ENCODE data around the gene ITSN2. TPM values are rescaled to one million over a fixed set of nuclear protein-coding genes. Genes with fewer than 3 reads are reported as not detected.

ITSN2 gene
- total RNA-seq, 1 experiment from 2014 or later, result 21.9 TPM

DNA sequence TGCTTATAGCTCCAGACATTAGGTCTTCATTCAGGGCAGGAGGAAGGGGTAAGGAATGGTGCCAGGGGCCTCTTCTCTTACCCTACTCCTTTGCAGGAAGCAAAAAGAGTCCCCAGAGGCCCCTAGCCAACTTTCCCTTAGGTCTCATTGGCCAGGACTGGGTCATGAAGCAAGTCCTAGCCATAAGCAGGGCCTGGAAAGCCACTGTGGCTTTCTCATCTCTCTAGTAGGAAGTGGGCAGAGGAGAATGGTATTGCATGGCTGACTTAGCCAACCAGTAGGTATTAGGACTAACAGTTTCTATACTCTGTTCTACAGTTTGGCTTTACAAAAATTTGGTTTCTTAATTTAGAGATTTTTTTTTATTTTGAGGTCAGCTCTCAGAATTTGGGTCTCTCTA, 180.7 kb downstream of the ITSN2 start:
- CTCF ChIA-PET, result no interaction called here
- H3K9me3 ChIP-seq (ENCODE audit: low read length), result no peaks in the 10 kb centered on the region
- POLR2A ChIA-PET (ENCODE audit: unreplicated experiment), result no interaction called here

DNA sequence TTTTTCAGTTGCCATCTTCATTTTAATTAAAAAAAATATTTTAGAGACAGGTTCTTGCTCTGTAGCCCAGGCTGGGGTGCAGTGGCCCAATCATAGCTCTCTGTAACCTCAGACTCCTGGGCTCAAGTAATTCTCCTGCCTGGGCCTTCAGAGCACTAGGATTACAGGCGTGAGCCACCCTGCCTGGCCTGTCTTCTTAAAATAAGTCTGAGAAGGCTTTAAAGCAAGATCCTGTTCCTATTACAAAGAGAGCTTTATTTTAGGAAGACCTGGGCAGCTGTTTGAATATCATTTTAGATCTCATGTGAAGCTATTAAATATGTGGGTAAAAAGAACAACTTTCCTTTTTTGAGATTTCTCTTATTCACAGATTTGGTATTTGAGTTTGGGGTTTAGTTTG, 184.0 kb downstream of the ITSN2 start:
- no peak overlapping the region for H3K4me2 ChIP-seq (ENCODE audit: low read length)
- BruUV-seq (replicated peaks), result no TSS peak
- no peaks in the 10 kb centered on the region for H3K36me3 ChIP-seq (ENCODE audit: low read depth, low read length)
- no peaks in the 10 kb centered on the region for H3K9me3 ChIP-seq (ENCODE audit: low read length)
- ChIA-PET POLR2A (ENCODE audit: unreplicated experiment) (no interaction called here), CTCF (interaction anchor here (0.8 kb wide), 1 partner anchor 88 kb away, joined by 3 read pairs; no protein-coding TSS in a partner anchor)
- H3K27ac ChIP-seq (ENCODE audit: low read length), result no peak overlapping the region
- H3K27me3 ChIP-seq (ENCODE audit: low read length), result no peaks in the 10 kb centered on the region
- H3F3A ChIP-seq (ENCODE audit: low read length, unreplicated experiment), result no peaks in the 10 kb centered on the region
- TF ChIP-seq EZH2phosphoT487 (IDR thresholded peaks at IDR 0.05; ENCODE audit: borderline replicate concordance, low read length), result no peak
- no peaks in the 10 kb centered on the region for H3K9me2 ChIP-seq (replicated peaks; ENCODE audit: low read length)
- H3K79me2 ChIP-seq (ENCODE audit: low read length), result no peaks in the 10 kb centered on the region
- ATAC-seq, result no peak
- no peak overlapping the region for H2AFZ ChIP-seq (ENCODE audit: low read length)
- DNase-seq, result no peak
- H4K20me1 ChIP-seq (ENCODE audit: low read length), result no peaks in the 10 kb centered on the region
- H3K4me3 ChIP-seq (ENCODE audit: low read length), result no peak overlapping the region
- intact Hi-C loops (cut with micrococcal nuclease), result no loop called here
- H3K4me1 ChIP-seq (ENCODE audit: insufficient read depth, low read length), result no peaks in the 10 kb centered on the region
- no peak overlapping the region for H3K9ac ChIP-seq (ENCODE audit: low read length)

More for the DNA sequence above, 180.7 kb downstream of the ITSN2 start:
- no peaks in the 10 kb centered on the region for H3K9me2 ChIP-seq (replicated peaks; ENCODE audit: low read length)
- no peaks in the 10 kb centered on the region for H4K20me1 ChIP-seq (ENCODE audit: low read length)
- no peaks in the 10 kb centered on the region for H3K27me3 ChIP-seq (ENCODE audit: low read length)
- no peak overlapping the region for H3K4me2 ChIP-seq (ENCODE audit: low read length)
- no peaks in the 10 kb centered on the region for H3K36me3 ChIP-seq (ENCODE audit: low read depth, low read length)
- no peaks in the 10 kb centered on the region for H3K79me2 ChIP-seq (ENCODE audit: low read length)
- DNase-seq (no peak), ATAC-seq (no peak)
- no peaks in the 10 kb centered on the region for H3K4me1 ChIP-seq (ENCODE audit: insufficient read depth, low read length)
- no peak overlapping the region for H3K9ac ChIP-seq (ENCODE audit: low read length)
- no peak overlapping the region for H3K27ac ChIP-seq (ENCODE audit: low read length)
- no peak overlapping the region for H2AFZ ChIP-seq (ENCODE audit: low read length)
- intact Hi-C loops (cut with micrococcal nuclease), result no loop called here
- no peaks in the 10 kb centered on the region for H3F3A ChIP-seq (ENCODE audit: low read length, unreplicated experiment)
- no TSS peak for BruUV-seq (replicated peaks)
- no peak for TF ChIP-seq EZH2 (IDR thresholded peaks at IDR 0.05; ENCODE audit: low read length, unreplicated experiment)
- TF ChIP-seq, protein P1, sequence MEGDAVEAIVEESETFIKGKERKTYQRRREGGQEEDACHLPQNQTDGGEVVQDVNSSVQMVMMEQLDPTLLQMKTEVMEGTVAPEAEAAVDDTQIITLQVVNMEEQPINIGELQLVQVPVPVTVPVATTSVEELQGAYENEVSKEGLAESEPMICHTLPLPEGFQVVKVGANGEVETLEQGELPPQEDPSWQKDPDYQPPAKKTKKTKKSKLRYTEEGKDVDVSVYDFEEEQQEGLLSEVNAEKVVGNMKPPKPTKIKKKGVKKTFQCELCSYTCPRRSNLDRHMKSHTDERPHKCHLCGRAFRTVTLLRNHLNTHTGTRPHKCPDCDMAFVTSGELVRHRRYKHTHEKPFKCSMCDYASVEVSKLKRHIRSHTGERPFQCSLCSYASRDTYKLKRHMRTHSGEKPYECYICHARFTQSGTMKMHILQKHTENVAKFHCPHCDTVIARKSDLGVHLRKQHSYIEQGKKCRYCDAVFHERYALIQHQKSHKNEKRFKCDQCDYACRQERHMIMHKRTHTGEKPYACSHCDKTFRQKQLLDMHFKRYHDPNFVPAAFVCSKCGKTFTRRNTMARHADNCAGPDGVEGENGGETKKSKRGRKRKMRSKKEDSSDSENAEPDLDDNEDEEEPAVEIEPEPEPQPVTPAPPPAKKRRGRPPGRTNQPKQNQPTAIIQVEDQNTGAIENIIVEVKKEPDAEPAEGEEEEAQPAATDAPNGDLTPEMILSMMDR (conservative IDR thresholded peaks at IDR 0.05; ENCODE audit: low read depth, low read length), result no peak
- TF ChIP-seq EZH2phosphoT487 (IDR thresholded peaks at IDR 0.05; ENCODE audit: borderline replicate concordance, low read length), result no peak
- no peak overlapping the region for H3K4me3 ChIP-seq (ENCODE audit: low read length)

DNA sequence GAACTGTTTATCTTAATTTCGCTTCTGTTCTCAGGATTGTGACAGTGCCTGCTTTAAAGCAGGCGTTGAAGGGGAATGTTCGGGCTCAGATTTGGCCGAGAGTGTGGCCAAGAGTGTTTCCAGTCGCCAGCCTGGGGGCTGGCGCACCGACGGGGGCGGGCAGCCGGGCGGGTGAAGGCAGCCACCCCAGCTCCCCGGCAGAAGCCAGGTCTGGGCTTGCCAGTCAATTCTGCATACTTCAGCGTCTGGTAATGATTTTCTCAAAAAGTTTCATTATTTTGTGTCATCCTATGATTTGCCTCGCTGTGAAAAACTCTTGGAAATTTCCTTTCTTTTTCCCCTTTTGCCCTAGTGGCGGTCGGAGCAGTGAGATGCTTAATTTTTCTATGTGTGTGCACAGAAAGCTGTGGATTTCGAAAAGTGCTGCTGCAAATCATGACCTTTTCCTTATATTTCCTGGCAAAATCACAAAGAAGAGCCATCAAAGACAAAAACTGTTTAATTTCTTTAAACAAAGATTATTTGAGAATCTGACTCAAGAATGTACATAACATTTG, 184.6 kb downstream of the ITSN2 start:
- no peak overlapping the region for H2AFZ ChIP-seq (ENCODE audit: low read length)
- no peaks in the 10 kb centered on the region for H3K9me3 ChIP-seq (ENCODE audit: low read length)
- POLR2A ChIA-PET (ENCODE audit: unreplicated experiment), result no interaction called here
- CTCF ChIA-PET, result no interaction called here
- no peak overlapping the region for H3K4me3 ChIP-seq (ENCODE audit: low read length)
- H3K79me2 ChIP-seq (ENCODE audit: low read length), result no peaks in the 10 kb centered on the region
- no TSS peak for BruUV-seq (replicated peaks)
- no peak overlapping the region for H3K27ac ChIP-seq (ENCODE audit: low read length)
- DNase-seq, result no peak
- intact Hi-C loops (cut with micrococcal nuclease), result no loop called here
- ATAC-seq, result no peak
- no peak overlapping the region for H3K9ac ChIP-seq (ENCODE audit: low read length)
- H3K4me1 ChIP-seq (ENCODE audit: insufficient read depth, low read length), result no peaks in the 10 kb centered on the region
- no peaks in the 10 kb centered on the region for H3K36me3 ChIP-seq (ENCODE audit: low read depth, low read length)
- no peak overlapping the region for H3K4me2 ChIP-seq (ENCODE audit: low read length)
- H3F3A ChIP-seq (ENCODE audit: low read length, unreplicated experiment), result no peaks in the 10 kb centered on the region
- H3K27me3 ChIP-seq (ENCODE audit: low read length), result no peaks in the 10 kb centered on the region
- TF ChIP-seq, protein P1 (conservative IDR thresholded peaks at IDR 0.05; ENCODE audit: low read depth, low read length), result no peak
- no peak for TF ChIP-seq EZH2phosphoT487 (IDR thresholded peaks at IDR 0.05; ENCODE audit: borderline replicate concordance, low read length)
- TF ChIP-seq EZH2 (IDR thresholded peaks at IDR 0.05; ENCODE audit: low read length, unreplicated experiment), result no peak
- H3K9me2 ChIP-seq (replicated peaks; ENCODE audit: low read length), result no peaks in the 10 kb centered on the region
- H4K20me1 ChIP-seq (ENCODE audit: low read length), result no peaks in the 10 kb centered on the region
